Adrenal gland (tissue), 5 donors: ENCODE data around the gene VSIG10.

Experiments
- CTCF ChIP-seq, 6 experiments: fragments of 450-650 bp in 4 of 6; fragments of 200-600 bp in 2 of 6; sonication (generic) in 1 of 6; IDR thresholded peaks; 1 replicate in 5 of 6; 2 replicates in 1 of 6; pipeline versions ENCODE4 v1.5.1 to v1.8.0; 2016 to 2021; ENCODE audit warnings: antibody characterized with exemption in 6 of 6, mild to moderate bottlenecking in 2 of 6, moderate library complexity in 1 of 6
- POLR2A ChIP-seq, 2 donors: fragments of 450-650 bp; IDR thresholded peaks; one replicate each; pipeline ENCODE4 v1.6.1; 2017; ENCODE audit warnings: antibody characterized with exemption in 2 of 2, mild to moderate bottlenecking in 2 of 2, moderate library complexity in 1 of 2
- donor health status: DM: no; HTN: no; CAD: no.

DNA sequence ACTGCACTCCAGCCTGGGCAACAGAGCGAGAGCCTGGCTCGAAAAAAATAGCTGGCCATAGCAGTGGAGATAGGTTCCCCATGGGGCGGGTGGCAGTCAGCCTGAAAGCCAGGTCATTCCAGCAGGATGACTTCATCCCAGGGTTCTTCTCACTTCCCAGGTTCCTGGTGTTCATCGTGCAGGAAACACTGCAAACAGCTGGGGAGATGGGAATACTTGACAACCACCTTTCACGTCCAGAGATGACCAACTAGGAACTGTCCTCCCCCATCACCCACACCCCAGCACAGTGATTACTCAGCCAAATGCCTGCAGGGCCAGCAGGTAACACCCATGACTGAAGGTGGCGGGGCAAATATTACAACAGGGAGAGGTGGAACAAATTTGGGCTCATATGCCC lies 1.7 kb downstream of the VSIG10 start:
- no peak for TF ChIP-seq CTCF (IDR thresholded peaks at IDR 0.05)
- no peak for TF ChIP-seq POLR2A (IDR thresholded peaks at IDR 0.05)
